ENCODE measurements around the gene GALR3. TPM values are rescaled to one million over a fixed set of nuclear protein-coding genes. Genes with fewer than 3 reads are reported as not detected.

Gene GALR3
- polyA plus RNA-seq, 1 experiment: not detected

DNA sequence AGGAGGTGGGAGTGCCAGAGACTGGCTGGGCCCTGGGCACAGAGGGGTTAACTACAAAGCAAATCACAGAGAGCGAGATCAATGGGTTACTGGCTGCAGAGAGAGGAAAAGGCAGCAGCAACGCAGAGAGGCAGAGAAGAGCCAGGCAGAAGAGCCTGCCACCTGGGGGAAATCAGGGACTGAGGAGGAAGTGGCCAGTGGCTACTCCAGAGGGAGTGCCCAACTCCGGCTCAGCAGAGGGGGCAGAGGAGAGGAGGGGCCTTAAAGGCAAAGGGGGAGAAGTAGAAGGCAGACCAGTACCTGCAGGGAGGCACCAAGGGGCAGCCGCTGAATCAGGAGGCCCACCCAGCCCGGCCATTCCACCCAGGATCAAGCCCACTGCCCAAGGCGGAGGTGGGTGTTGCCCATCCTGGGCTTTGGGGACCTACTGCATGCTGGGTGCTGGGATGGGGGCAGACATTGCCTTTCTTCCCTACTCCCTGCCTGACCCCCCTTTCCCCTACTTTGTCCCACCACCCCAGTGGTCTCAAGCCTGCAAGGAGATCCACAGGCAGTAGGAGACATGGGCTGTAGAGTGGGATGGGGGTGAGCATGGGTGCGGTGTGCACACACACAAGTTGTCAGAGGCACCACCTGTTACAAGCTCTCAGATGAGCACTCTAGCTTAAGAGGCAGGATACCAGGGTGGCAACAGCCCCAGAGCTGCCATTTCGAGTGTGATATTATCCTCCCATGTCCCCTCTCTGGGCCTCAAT is 926 bp upstream of the GALR3 start:
- ChIA-PET CTCF (no interaction called here), POLR2A (no interaction called here)
- H3K27me3 ChIP-seq (ENCODE audit: control insufficient read depth, insufficient read depth, low read length): peaks cover 21% of the 10 kb centered on the region
- no peaks in the 10 kb centered on the region; the same call in 1 of the 2 replicates for H3K9me3 ChIP-seq (ENCODE audit: control insufficient read depth, insufficient read depth, low read length)
- no peak for DNase-seq (ENCODE audit: low read depth, low spot score)
- no peak overlapping the region for H3K27ac ChIP-seq (ENCODE audit: low read depth, low read length)
- no peak overlapping the region for H3K4me3 ChIP-seq (ENCODE audit: low read depth, low read length)
- TF ChIP-seq, protein P1, sequence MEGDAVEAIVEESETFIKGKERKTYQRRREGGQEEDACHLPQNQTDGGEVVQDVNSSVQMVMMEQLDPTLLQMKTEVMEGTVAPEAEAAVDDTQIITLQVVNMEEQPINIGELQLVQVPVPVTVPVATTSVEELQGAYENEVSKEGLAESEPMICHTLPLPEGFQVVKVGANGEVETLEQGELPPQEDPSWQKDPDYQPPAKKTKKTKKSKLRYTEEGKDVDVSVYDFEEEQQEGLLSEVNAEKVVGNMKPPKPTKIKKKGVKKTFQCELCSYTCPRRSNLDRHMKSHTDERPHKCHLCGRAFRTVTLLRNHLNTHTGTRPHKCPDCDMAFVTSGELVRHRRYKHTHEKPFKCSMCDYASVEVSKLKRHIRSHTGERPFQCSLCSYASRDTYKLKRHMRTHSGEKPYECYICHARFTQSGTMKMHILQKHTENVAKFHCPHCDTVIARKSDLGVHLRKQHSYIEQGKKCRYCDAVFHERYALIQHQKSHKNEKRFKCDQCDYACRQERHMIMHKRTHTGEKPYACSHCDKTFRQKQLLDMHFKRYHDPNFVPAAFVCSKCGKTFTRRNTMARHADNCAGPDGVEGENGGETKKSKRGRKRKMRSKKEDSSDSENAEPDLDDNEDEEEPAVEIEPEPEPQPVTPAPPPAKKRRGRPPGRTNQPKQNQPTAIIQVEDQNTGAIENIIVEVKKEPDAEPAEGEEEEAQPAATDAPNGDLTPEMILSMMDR (IDR thresholded peaks at IDR 0.05; ENCODE audit: low read depth, low read length): no peak

DNA sequence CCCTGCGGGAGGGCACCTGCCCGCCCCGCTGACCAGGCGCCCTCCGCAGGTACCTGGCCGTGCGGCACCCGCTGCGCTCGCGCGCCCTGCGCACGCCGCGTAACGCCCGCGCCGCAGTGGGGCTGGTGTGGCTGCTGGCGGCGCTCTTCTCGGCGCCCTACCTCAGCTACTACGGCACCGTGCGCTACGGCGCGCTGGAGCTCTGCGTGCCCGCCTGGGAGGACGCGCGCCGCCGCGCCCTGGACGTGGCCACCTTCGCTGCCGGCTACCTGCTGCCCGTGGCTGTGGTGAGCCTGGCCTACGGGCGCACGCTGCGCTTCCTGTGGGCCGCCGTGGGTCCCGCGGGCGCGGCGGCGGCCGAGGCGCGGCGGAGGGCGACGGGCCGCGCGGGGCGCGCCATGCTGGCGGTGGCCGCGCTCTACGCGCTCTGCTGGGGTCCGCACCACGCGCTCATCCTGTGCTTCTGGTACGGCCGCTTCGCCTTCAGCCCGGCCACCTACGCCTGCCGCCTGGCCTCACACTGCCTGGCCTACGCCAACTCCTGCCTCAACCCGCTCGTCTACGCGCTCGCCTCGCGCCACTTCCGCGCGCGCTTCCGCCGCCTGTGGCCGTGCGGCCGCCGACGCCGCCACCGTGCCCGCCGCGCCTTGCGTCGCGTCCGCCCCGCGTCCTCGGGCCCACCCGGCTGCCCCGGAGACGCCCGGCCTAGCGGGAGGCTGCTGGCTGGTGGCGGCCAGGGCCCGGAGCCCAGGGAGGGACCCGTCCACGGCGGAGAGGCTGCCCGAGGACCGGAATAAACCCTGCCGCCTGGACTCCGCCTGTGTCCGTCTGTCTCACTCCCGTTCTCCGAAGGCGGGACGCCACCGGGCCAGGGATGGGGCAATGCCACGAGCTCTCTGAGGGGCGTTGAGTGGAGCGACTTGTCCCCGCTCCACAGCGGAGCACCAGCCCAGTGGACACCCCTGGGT is 1.8 kb downstream of the GALR3 start:
- Histone ChIP-seq H3K9me3 (ENCODE audit: control insufficient read depth, insufficient read depth, low read length) (no peaks in the 10 kb centered on the region; the same call in 1 of the 2 replicates), H3K27ac (ENCODE audit: low read depth, low read length) (no peak overlapping the region), H3K27me3 (ENCODE audit: control insufficient read depth, insufficient read depth, low read length) (peaks cover 19% of the 10 kb centered on the region), H3K4me3 (ENCODE audit: low read depth, low read length) (peak overlapping the region; percentile 47; the same call in 1 of the 2 replicates)
- POLR2A ChIA-PET: interaction anchor here (0.8 to 1.2 kb wide), 2 partner anchors 17 to 19 kb away, joined by 3 read pairs; partner anchors contain the start of genes ANKRD54 and GCAT
- no peak for DNase-seq (ENCODE audit: low read depth, low spot score)
- TF ChIP-seq, protein P1 (IDR thresholded peaks at IDR 0.05; ENCODE audit: low read depth, low read length): no peak
- CTCF ChIA-PET: interaction anchor here (0.7 to 1.7 kb wide), 2 partner anchors 8 to 38 kb away, joined by 4 to 5 read pairs; no protein-coding TSS in a partner anchor

DNA sequence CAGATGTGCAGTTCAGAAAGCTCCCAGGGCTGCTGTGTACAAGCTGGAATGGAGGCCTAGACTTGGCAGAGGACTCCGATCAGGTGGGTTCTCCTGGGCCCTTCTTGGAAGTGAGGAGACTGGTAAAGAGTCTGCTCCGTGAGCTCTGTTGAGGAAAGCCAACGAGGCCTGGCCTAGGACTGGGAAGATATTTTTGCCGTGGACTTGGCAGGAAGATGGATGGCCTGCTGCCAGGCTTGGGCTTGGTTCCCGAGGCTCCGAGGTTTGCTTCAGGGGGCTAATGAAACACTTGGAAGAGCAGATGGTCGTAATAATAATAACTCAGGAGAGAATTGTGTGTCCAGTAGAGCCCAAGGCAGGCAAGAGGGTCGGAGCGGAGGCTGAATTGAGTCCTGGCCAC is 3.9 kb downstream of the GALR3 start:
- no peak overlapping the region for H3K4me3 ChIP-seq (ENCODE audit: low read depth, low read length)
- ChIA-PET CTCF (interaction anchor here (0.6 to 2.6 kb wide), 3 partner anchors 9 to 813 kb away, joined by 3 to 12 read pairs (median 3); no protein-coding TSS in a partner anchor), POLR2A (no interaction called here)
- no peaks in the 10 kb centered on the region; the same call in 1 of the 2 replicates for H3K9me3 ChIP-seq (ENCODE audit: control insufficient read depth, insufficient read depth, low read length)
- TF ChIP-seq, protein P1 (IDR thresholded peaks at IDR 0.05; ENCODE audit: low read depth, low read length): no peak
- no peak overlapping the region for H3K27ac ChIP-seq (ENCODE audit: low read depth, low read length)
- no peak for DNase-seq (ENCODE audit: low read depth, low spot score)
- H3K27me3 ChIP-seq (ENCODE audit: control insufficient read depth, insufficient read depth, low read length): peaks cover 17% of the 10 kb centered on the region

DNA sequence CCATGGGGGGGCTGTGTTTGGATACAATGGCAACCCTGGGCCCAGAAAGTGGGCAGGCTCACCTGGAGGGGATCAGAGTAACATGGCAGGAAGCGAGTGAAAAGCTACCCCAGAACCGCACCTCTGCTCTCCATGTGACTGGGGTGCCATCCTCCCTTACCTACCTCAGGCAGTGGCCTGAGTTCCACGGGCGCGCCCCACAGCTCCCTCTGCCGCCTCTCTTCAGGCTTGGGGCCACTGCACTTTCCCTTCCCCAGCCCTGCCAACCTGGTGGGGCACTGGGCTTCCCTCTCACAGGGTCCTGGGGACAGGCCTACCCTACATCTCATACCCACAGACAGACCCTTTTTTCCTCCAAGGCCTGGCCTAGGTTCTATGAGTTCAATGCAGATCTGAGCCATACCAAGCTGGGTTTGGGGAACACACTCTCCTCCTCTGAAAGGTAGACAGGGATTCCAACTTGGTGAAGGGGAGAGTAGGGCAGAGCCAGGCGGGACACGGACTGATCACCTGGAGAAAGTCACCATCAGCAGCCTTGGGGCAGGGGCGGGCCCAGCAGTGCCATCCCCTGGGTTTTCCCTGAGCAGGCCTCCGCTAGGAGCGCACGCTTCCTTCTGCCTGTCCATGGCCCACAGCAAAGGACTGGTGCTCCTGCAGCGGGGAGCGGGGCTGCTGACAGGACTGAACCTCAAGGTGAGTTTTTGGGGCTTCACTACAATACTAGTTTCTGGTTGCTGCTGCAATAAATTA is 7.1 kb downstream of the GALR3 start:
- no peak for DNase-seq (ENCODE audit: low read depth, low spot score)
- TF ChIP-seq, protein P1 (IDR thresholded peaks at IDR 0.05; ENCODE audit: low read depth, low read length): no peak
- Histone ChIP-seq H3K27me3 (ENCODE audit: control insufficient read depth, insufficient read depth, low read length) (no peaks in the 10 kb centered on the region), H3K4me3 (ENCODE audit: low read depth, low read length) (no peak overlapping the region), H3K27ac (ENCODE audit: low read depth, low read length) (no peak overlapping the region), H3K9me3 (ENCODE audit: control insufficient read depth, insufficient read depth, low read length) (no peaks in the 10 kb centered on the region)
- POLR2A ChIA-PET: no interaction called here
- CTCF ChIA-PET: interaction anchor here (1.0 kb wide), 1 partner anchor 33 kb away, joined by 3 read pairs; no protein-coding TSS in a partner anchor

Measured in AG04450 (cell line).